Esophagus (tissue), 2 donors: Measurements from ENCODE around the gene SPAG7. TPM values are rescaled to one million over a fixed set of nuclear protein-coding genes. Genes with fewer than 3 reads are reported as not detected.

Experiments
- H3K27ac ChIP-seq, 2 donors: one replicate each; pipeline ENCODE4 v1.5.1; 2013; ENCODE audit warnings: low read depth in 2 of 2, mild to moderate bottlenecking in 2 of 2, inconsistent platforms in 1 of 2, low read length in 1 of 2, moderate library complexity in 1 of 2
- H3K27me3 ChIP-seq, 2 donors: one replicate each; pipeline ENCODE4 v1.6.1; 2013; ENCODE audit warnings: low read length in 2 of 2, control low read depth in 1 of 2, mild to moderate bottlenecking in 1 of 2; ENCODE audit not compliant: insufficient read depth in 2 of 2, control insufficient read depth in 1 of 2
- H3K36me3 ChIP-seq, 2 donors: one replicate each; pipeline ENCODE4 v1.6.1; 2013; ENCODE audit warnings: low read length in 1 of 2; ENCODE audit not compliant: control insufficient read depth in 2 of 2, insufficient read depth in 2 of 2
- H3K4me1 ChIP-seq, 2 donors: one replicate each; pipeline ENCODE4 v1.6.1; 2013; ENCODE audit warnings: low read length in 1 of 2; ENCODE audit not compliant: control insufficient read depth in 2 of 2, insufficient read depth in 2 of 2
- H3K4me3 ChIP-seq, 2 donors: one replicate each; pipeline ENCODE4 v1.5.1; 2013; ENCODE audit warnings: low read length in 2 of 2, mild to moderate bottlenecking in 2 of 2, low read depth in 1 of 2, moderate library complexity in 1 of 2
- H3K9me3 ChIP-seq, 2 donors: one replicate each; pipeline ENCODE4 v1.6.1; 2013; ENCODE audit warnings: mild to moderate bottlenecking in 2 of 2, low read depth in 1 of 2, low read length in 1 of 2, moderate library complexity in 1 of 2; ENCODE audit not compliant: control insufficient read depth in 2 of 2, insufficient read depth in 1 of 2
- WGBS, 2 donors: extraction: QIAGEN DNeasy Blood & Tissue Kit; methylation state at CpG; one replicate each; pipeline ENCODE4 v1.1.7; 2013; 5-methylcytosine and 5-hydroxymethylcytosine counted together
- polyA plus RNA-seq, 2 donors: library from polyadenylated mRNA; stranded (reverse); fragments of 200-250 nt; gene quantifications; one replicate each; pipeline ENCODE4 v1.2.3, GENCODE V29; 2013
- donor health status: healthy with polysubstance abuse.
- donor health status: Bipolar disorder and iron deficiency.

Gene SPAG7
- polyA plus RNA-seq, 2 donors: 48.9 to 56.4 TPM

DNA sequence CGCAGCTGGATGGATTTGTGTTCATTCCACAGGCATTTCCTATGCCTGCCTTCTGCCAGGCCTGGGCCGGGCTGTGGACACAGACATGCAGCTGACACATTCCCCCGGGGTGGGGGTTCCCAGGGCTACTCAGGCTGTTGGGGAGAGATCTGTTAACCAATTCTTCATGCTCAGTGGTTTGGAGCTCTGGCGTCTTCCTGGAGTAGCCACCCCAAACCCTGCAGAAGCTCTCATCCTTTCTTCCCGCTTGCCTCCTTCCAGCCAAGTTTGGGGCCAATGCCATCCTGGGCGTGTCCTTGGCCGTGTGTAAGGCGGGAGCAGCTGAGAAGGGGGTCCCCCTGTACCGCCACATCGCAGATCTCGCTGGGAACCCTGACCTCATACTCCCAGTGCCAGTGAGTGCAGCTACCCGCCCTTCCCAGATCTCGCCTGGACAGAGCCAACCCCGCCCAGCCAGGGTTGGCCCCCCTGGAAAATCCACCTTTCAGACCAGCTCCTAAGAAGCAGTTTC lies 14.1 kb downstream of the SPAG7 start:
- Histone ChIP-seq H3K4me3 (no peak overlapping the region), H3K9me3 (no peaks in the 10 kb centered on the region), H3K36me3 (peaks cover 0 to 2% of the 10 kb centered on the region in 2 donors), H3K4me1 (peaks cover 4 to 8% of the 10 kb centered on the region in 2 donors), H3K27me3 (no peaks in the 10 kb centered on the region), H3K27ac (peak overlapping the region in 1 of 2 donors; percentile 34)
- WGBS, 2 donors: 50 to 64% methylated on average over 14 of the region's 14 CpGs

- no peaks in the 10 kb centered on the region for H3K9me3 ChIP-seq
- H3K4me1 ChIP-seq: peaks cover 4 to 8% of the 10 kb centered on the region in 2 donors
- H3K27me3 ChIP-seq: no peaks in the 10 kb centered on the region
- H3K27ac ChIP-seq: peak overlapping the region in 1 of 2 donors; percentile 39
- 86% methylated on average over 3 of the region's 3 CpGs for WGBS, 2 donors
- peaks cover 0 to under 1% of the 10 kb centered on the region in 2 donors for H3K36me3 ChIP-seq
- H3K4me3 ChIP-seq: no peak overlapping the region
Measured at GRCh38 chr17:4951486-4951885, 16.1 kb downstream of the SPAG7 start.

DNA sequence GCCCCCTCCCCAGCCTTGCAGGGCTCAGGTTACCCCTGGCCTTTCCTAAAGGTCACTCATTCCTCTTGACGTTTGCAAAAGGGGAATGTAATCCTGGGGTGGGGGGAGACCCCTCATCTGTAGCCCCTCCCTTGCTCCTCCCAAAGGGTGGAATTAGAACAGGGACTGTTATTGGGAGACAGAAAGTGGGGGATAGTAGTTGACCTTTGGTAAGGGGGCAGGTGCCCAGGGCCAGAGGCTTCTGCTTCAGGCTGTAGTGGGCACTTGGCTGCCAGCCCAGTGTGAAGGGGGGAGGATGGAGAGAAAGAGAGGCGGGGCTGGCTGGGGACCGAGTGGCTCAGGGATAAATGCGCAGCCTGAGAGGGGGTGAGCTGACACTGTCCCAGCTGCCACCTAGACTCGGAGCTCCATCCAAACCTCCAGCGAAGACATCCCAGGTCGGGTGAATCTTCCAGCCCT lies 16.8 kb downstream of the SPAG7 start, which contains the start of gene ENO3:
Gene ENO3 (plus strand): TSS at position 374 of the 459 bp plus-strand sequence. CDS start 711 bp downstream, outside the sequence.
- peak within 1 kb of the TSS; percentile 44 to 77 for H3K4me3 ChIP-seq
- WGBS, 2 donors: 43 to 56% methylated on average over 7 of the region's 7 CpGs

DNA sequence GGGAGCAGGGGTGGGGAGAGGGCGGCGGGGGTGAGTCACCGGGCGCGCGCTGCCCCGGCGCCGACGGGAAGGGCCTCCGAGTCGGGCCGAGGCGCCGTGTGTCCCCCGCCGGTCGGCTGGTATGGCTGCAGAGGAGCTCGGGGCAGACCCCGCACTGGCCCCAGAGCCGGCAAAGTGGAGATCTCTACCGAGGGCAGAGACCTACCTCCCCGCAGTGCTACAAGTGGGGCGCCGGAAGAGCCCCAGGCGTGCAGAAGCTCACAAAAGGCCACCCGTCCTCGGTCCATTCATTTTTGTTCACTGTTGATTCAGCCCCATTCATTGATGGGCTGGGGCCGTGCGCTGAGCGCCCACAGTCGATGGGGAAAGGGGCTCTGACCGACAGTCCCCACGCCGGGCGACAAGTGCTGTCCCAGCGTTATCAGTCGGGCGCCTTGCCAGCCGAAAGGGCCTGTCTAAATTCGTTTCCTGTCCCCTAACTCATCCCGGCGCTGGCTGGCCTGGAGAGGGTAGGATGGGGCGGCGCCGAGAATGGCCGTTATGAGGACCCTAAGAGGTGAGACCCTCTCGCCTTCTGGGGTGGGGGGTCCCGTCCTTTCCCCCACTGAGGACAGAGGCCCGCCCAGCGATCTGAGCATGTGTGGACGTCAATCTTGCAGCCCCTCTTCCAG lies 17.4 kb downstream of the SPAG7 start:
- WGBS, 2 donors: 6 to 7% methylated on average over 34 to 52 of the region's 52 CpGs
- Histone ChIP-seq H3K27me3 (no peaks in the 10 kb centered on the region), H3K9me3 (no peaks in the 10 kb centered on the region), H3K4me1 (peaks cover 6 to 14% of the 10 kb centered on the region in 2 donors), H3K4me3 (peak overlapping the region; percentile 44 to 77), H3K36me3 (peaks cover 0 to 8% of the 10 kb centered on the region in 2 donors), H3K27ac (peak overlapping the region; percentile 97 to 100)

More for the DNA sequence above, 16.8 kb downstream of the SPAG7 start, which contains the start of gene ENO3:
- Histone ChIP-seq H3K36me3 (peaks cover 0 to 6% of the 10 kb centered on the region in 2 donors), H3K9me3 (no peaks in the 10 kb centered on the region), H3K27ac (peak within 1 kb of the TSS; percentile 97 to 100), H3K4me1 (peaks cover 4 to 9% of the 10 kb centered on the region in 2 donors), H3K27me3 (no peaks in the 10 kb centered on the region)

DNA sequence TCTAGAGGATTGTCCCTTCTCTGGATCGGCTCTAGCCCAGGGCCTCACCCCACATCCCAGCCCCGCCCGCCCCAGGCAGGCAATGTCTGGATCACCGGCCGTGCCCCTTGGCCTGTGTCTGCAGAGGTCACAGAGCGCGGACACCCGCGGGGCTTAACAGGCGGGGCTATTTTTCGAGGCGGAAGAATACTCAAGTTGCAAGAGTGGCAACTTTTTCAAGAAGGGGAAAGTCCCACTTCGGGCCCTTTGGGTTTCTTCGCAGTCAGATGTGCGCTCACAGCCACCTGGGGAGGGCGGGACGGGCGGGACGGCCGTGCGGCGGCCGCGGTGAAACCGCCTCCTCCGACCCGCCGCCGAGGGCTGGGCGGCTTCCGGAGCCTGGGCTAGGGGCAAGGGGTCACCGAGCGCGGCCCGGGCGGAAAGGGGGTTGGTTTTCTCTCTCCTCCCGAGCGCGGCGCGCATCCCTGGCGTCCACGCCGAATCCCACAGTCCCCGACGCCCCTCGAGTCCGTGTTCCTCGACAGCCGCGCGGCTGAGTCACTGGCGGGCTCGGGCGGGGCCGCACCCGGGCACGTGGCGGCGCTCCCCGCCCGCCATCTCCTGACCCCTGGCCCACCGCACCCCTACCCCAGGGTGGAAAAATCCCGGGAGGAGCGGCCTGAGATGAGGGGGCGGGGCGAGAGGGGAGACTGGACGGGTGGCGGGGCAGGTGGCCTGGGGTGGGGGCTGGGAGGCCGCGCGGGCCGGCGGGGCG lies 18.1 kb downstream of the SPAG7 start:
- H3K27ac ChIP-seq: peak overlapping the region; percentile 97 to 100
- no peaks in the 10 kb centered on the region for H3K9me3 ChIP-seq
- H3K4me1 ChIP-seq: peaks cover 6 to 17% of the 10 kb centered on the region in 2 donors
- H3K27me3 ChIP-seq: no peaks in the 10 kb centered on the region
- peak overlapping the region; percentile 49 to 77 for H3K4me3 ChIP-seq
- H3K36me3 ChIP-seq: peaks cover 0 to 13% of the 10 kb centered on the region in 2 donors
- 0 to 1% methylated on average over 70 to 75 of the region's 75 CpGs for WGBS, 2 donors

GRCh38 chr17:4948931-4949320 lies 18.7 kb downstream of the SPAG7 start:
- H3K9me3 ChIP-seq: no peaks in the 10 kb centered on the region
- no peaks in the 10 kb centered on the region for H3K27me3 ChIP-seq
- peak overlapping the region; percentile 49 to 77 for H3K4me3 ChIP-seq
- 0% methylated on average over 17 to 40 of the region's 40 CpGs for WGBS, 2 donors
- H3K36me3 ChIP-seq: peaks cover 0 to 14% of the 10 kb centered on the region in 2 donors
- H3K27ac ChIP-seq: peak overlapping the region; percentile 97 to 100
- H3K4me1 ChIP-seq: peaks cover 6 to 18% of the 10 kb centered on the region in 2 donors

DNA sequence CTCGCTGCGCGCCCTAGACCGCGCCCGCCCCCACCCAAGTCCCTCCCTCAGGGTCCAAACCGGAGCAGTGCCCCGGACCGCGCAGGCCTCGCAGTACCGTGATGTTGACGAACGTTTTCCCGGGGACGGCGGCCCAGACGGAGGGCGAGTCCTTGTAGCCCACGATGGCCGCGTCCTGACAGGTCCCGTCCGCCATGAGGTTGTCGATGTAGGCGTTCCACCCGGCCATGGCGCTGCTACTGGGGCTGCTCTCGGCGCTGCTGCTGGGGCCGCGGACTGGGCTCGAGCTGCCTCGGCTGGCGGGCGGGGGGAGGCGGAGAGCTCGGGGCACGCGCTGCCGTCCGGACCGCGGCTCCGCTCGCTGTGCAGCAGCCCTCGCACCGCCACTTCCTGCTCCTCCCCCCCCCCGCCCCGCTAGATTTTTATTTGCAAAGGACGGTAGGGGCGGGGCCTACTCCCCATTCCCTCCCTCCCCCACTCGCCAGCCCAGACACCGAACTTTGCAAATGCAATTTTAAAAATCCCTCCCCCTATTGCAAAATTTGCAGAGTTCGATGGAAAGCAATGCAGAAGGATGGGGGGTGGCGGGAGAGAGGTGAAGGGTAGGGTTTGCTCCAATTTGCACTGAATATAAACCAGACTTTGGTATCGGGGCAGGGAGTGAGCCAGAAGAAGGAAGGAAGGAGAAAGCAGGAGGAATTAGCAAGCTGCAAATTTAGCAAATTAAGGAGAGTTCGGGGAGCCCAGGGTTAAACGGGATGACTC lies 19.3 kb downstream of the SPAG7 start, which contains the start of gene PFN1:
Gene PFN1 (minus strand): TSS at position 365 of the 765 bp plus-strand sequence. CDS start 136 bp downstream, at position 229.
- WGBS, 2 donors: 0 to 1% methylated on average over 56 to 59 of the region's 59 CpGs

DNA sequence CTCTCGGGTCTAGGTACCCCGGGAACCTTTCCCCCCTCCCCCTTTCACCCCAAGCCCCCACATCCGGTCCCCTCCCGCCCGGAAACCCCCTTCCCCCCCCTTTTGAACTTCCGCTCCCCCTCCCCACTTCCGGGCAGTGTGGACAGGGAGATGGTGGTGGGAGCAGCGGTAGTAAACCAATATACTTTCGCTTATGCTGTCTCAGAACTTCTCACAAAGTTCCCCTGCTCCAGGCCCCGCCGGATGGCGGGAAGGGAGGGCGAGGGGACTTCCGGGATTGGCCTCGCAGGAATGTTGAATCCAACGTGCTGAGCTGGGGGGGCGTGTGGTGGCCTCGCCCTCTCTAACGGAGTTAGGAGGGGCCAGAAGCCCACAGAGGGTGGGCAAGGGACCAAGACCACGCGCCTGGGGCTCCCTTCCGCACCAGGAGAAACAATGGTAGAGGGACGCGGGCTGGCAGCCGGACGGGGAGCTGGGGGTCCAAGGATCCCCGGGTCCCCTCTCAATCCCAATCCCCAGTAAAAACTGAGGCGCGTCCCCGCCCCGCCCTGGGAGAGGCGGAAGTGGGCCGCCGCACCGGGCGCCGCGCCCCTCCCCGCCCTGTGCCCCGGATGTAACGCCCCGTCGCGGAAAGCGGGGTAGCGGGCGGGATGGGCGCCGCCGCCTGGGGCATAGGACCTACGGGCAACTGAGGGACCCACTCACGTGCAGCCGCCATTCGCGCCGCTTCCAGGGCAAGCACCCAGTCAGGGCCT lies 20.0 kb downstream of the SPAG7 start:
- H3K36me3 ChIP-seq: peaks cover 1 to 24% of the 10 kb centered on the region in 2 donors
- peaks cover 2 to 15% of the 10 kb centered on the region in 2 donors for H3K4me1 ChIP-seq
- peak overlapping the region; percentile 77 to 99 for H3K4me3 ChIP-seq
- H3K27me3 ChIP-seq: no peaks in the 10 kb centered on the region
- peak overlapping the region; percentile 99 to 100 for H3K27ac ChIP-seq
- no peaks in the 10 kb centered on the region for H3K9me3 ChIP-seq
- WGBS, 2 donors: 1 to 2% methylated on average over 40 to 56 of the region's 56 CpGs

More for the DNA sequence above, 19.3 kb downstream of the SPAG7 start, which contains the start of gene PFN1:
- Histone ChIP-seq H3K27me3 (no peaks in the 10 kb centered on the region), H3K36me3 (peaks cover 0 to 17% of the 10 kb centered on the region in 2 donors), H3K4me1 (peaks cover 4 to 15% of the 10 kb centered on the region in 2 donors), H3K27ac (peak within 1 kb of the TSS; percentile 99 to 100), H3K9me3 (no peaks in the 10 kb centered on the region), H3K4me3 (peak within 1 kb of the TSS; percentile 77 to 99)
